Spleen (tissue), 11 donors: Measurements from ENCODE around the gene NTF4. TPM values are rescaled to one million over a fixed set of nuclear protein-coding genes. Genes with fewer than 3 reads are reported as not detected.

Source experiments
- DNase-seq: peaks from one replicate; pipeline ENCODE4 v3.0.0-alpha.2; 2020
- H3K27ac ChIP-seq, 8 donors: fragments of 200-600 bp; sonication (generic) in 7 of 8; 1 replicate in 4 of 8; 2 replicates in 4 of 8; pipeline versions ENCODE4 v1.5.0 to v1.8.0; 2016 to 2021; ENCODE audit warnings: inconsistent platforms in 4 of 8, mild to moderate bottlenecking in 4 of 8, moderate library complexity in 1 of 8
- H3K27me3 ChIP-seq, 7 donors: fragments of 200-600 bp; sonication (generic) in 6 of 7; replicated peaks in 1 of 7; 1 replicate in 4 of 7; 2 replicates in 3 of 7; pipeline versions ENCODE4 v1.5.0 to v1.8.0; 2016 to 2021; ENCODE audit warnings: inconsistent platforms in 3 of 7, mild to moderate bottlenecking in 1 of 7
- H3K36me3 ChIP-seq, 6 donors: fragments of 200-600 bp; sonication (generic) in 5 of 6; 1 replicate in 4 of 6; 2 replicates in 2 of 6; pipeline versions ENCODE4 v1.5.0 to v1.8.0; 2016 to 2021; ENCODE audit warnings: inconsistent platforms in 2 of 6
- H3K4me1 ChIP-seq, 6 donors: fragments of 200-600 bp; sonication (generic) in 5 of 6; 1 replicate in 3 of 6; 2 replicates in 3 of 6; pipeline versions ENCODE4 v1.5.0 to v1.8.0; 2016 to 2021; ENCODE audit warnings: inconsistent platforms in 3 of 6
- H3K4me3 ChIP-seq, 8 donors: fragments of 200-600 bp; sonication (generic) in 7 of 8; 1 replicate in 4 of 8; 2 replicates in 4 of 8; pipeline versions ENCODE4 v1.5.0 to v1.8.0; 2016 to 2021; ENCODE audit warnings: inconsistent platforms in 4 of 8, mild to moderate bottlenecking in 4 of 8, moderate library complexity in 2 of 8
- H3K9me3 ChIP-seq, 8 donors: fragments of 200-600 bp; sonication (generic) in 7 of 8; 1 replicate in 4 of 8; 2 replicates in 4 of 8; pipeline versions ENCODE4 v1.5.0 to v1.8.0; 2016 to 2021; ENCODE audit warnings: inconsistent platforms in 4 of 8
- CTCF ChIP-seq, 11 experiments: fragments of 200-600 bp in 7 of 11; fragments of 450-650 bp in 4 of 11; sonication (generic) in 4 of 11; IDR thresholded peaks in 8 of 11; conservative IDR thresholded peaks in 3 of 11; 1 replicate in 7 of 11; 2 replicates in 4 of 11; pipeline versions ENCODE4 v1.4.0 to v1.8.0; 2016 to 2021; ENCODE audit warnings: antibody characterized with exemption in 11 of 11, inconsistent platforms in 4 of 11, mild to moderate bottlenecking in 1 of 11
- POLR2A ChIP-seq, 3 donors: fragments of 450-650 bp; IDR thresholded peaks; one replicate each; pipeline ENCODE4 v1.5.1; 2017; ENCODE audit warnings: antibody characterized with exemption in 3 of 3, mild to moderate bottlenecking in 1 of 3
- POLR2AphosphoS5 ChIP-seq, 3 donors: sonication (generic); formaldehyde crosslinking; IDR thresholded peaks; one replicate each; pipeline ENCODE4 v1.5.1; 2017; ENCODE audit warnings: antibody characterized with exemption in 3 of 3
- WGBS, 5 donors: extraction: QIAGEN DNeasy Blood & Tissue Kit in 3 of 5; methylation state at CpG; one replicate each; pipeline versions ENCODE4 v1.1.5 to v1.1.7; 2013 to 2018; 5-methylcytosine and 5-hydroxymethylcytosine counted together
- intact Hi-C: fragments of 100-400 bp; cut with DNase I; formaldehyde crosslinking; loops from one replicate; pipeline ENCODE4 v1.15.0; 2023; ENCODE audit warnings: low total_unique reads
- polyA plus RNA-seq, 3 donors: library from polyadenylated mRNA; stranded (reverse); fragments of 200-250 nt; gene quantifications; one replicate each; pipeline ENCODE4 v1.2.1, GENCODE V29; 2013
- total RNA-seq, 7 donors: library from RNA; depleted of rRNA in 3 of 7; stranded (reverse); fragments of >200 nt in 3 of 7; fragmentation: NEBNext Ultra II Directional in 4 of 7; extraction: Animal tissue kit (Norgen Biotek cat#: 25700) in 4 of 7; gene quantifications; one replicate each; pipeline versions ENCODE4 v1.1.0 to v1.2.1, GENCODE V29; 2016 to 2021
- donor health status: healthy with polysubstance abuse.
- donor health status: DM: no; HTN: no; CAD: no; lungs with moderate emphysema.
- donor health status: DM: no; HTN: no; CAD: no.
- donor health status: Bipolar disorder and iron deficiency.
- donor health status: healthy.
- donor health status: DM: no; HTN: no; CAD: no.
- donor health status: DM: yes; HTN: yes; CAD: no.

Gene NTF4
- total and polyA plus RNA-seq, 10 donors = not detected

GRCh38 chr19:49067554-49067953 lies 2.9 kb upstream of the NTF4 start:
- intact Hi-C loops = no loop called here
- H3K4me3 ChIP-seq = no peak overlapping the region
- peaks cover 0 to 4% (median 0%) of the 10 kb centered on the region in 8 donors for H3K9me3 ChIP-seq
- DNase-seq = no peak
- peaks cover 0 to 100% (median 71%) of the 10 kb centered on the region in 7 donors for H3K27me3 ChIP-seq
- H3K27ac ChIP-seq = no peak overlapping the region
- no peak for TF ChIP-seq POLR2A (IDR thresholded peaks at IDR 0.05)
- TF ChIP-seq POLR2AphosphoS5 (IDR thresholded peaks at IDR 0.05) = no peak
- TF ChIP-seq CTCF (IDR thresholded peaks at IDR 0.05 in 8 of 11, conservative IDR thresholded peaks at IDR 0.05 in 3 of 11) = no peak
- 30 to 66% (median 62%) methylated on average over 3 of the region's 3 CpGs for WGBS, 5 donors
- H3K4me1 ChIP-seq = peaks cover 0 to 20% (median 12%) of the 10 kb centered on the region in 6 donors
- no peaks in the 10 kb centered on the region for H3K36me3 ChIP-seq

GRCh38 chr19:49065905-49066512 lies 1.4 kb upstream of the NTF4 start:
- no peak overlapping the region for H3K27ac ChIP-seq

GRCh38 chr19:49064029-49064629 lies 489 bp downstream of the NTF4 start:
- TF ChIP-seq POLR2AphosphoS5 (IDR thresholded peaks at IDR 0.05) (no peak), CTCF (IDR thresholded peaks at IDR 0.05 in 8 of 11, conservative IDR thresholded peaks at IDR 0.05 in 3 of 11) (no peak), POLR2A (IDR thresholded peaks at IDR 0.05) (no peak)
- Histone ChIP-seq H3K36me3 (no peaks in the 10 kb centered on the region), H3K4me1 (peaks cover 0 to 10% (median 6%) of the 10 kb centered on the region in 6 donors), H3K27me3 (peaks cover 0 to 96% (median 57%) of the 10 kb centered on the region in 7 donors), H3K27ac (no peak overlapping the region), H3K9me3 (no peaks in the 10 kb centered on the region), H3K4me3 (no peak overlapping the region)
- DNase-seq = no peak
- intact Hi-C loops = no loop called here
- WGBS, 5 donors = 50 to 58% (median 51%) methylated on average over 6 to 10 of the region's 10 CpGs

More at GRCh38 chr19:49065905-49066512, 1.4 kb upstream of the NTF4 start:
- H3K36me3 ChIP-seq = no peaks in the 10 kb centered on the region
- no peak for TF ChIP-seq POLR2AphosphoS5 (IDR thresholded peaks at IDR 0.05)
- no peak for TF ChIP-seq CTCF (IDR thresholded peaks at IDR 0.05 in 8 of 11, conservative IDR thresholded peaks at IDR 0.05 in 3 of 11)
- TF ChIP-seq POLR2A (IDR thresholded peaks at IDR 0.05) = no peak
- 43 to 52% (median 48%) methylated on average over 12 to 13 of the region's 13 CpGs for WGBS, 5 donors
- H3K9me3 ChIP-seq = no peaks in the 10 kb centered on the region
- no peak for DNase-seq
- intact Hi-C loops = no loop called here
- H3K4me1 ChIP-seq = peaks cover 0 to 10% (median 6%) of the 10 kb centered on the region in 6 donors
- H3K27me3 ChIP-seq = peaks cover 0 to 100% (median 63%) of the 10 kb centered on the region in 7 donors
- no peak overlapping the region for H3K4me3 ChIP-seq

- peaks cover 14 to 31% (median 22%) of the 10 kb centered on the region in 6 donors for H3K4me1 ChIP-seq
- H3K4me3 ChIP-seq = no peak overlapping the region
- H3K27ac ChIP-seq = no peak overlapping the region
- no peaks in the 10 kb centered on the region for H3K9me3 ChIP-seq
- DNase-seq = no peak
- intact Hi-C loops = no loop called here
- TF ChIP-seq POLR2AphosphoS5 (IDR thresholded peaks at IDR 0.05) (no peak), CTCF (IDR thresholded peaks at IDR 0.05 in 8 of 11, conservative IDR thresholded peaks at IDR 0.05 in 3 of 11) (no peak), POLR2A (IDR thresholded peaks at IDR 0.05) (no peak)
- no peaks in the 10 kb centered on the region for H3K36me3 ChIP-seq
- peaks cover 0 to 96% (median 62%) of the 10 kb centered on the region in 7 donors for H3K27me3 ChIP-seq
- WGBS, 5 donors = 42 to 64% (median 54%) methylated on average over 9 to 25 of the region's 25 CpGs
Measured at GRCh38 chr19:49061445-49061844, 3.2 kb downstream of the NTF4 start.
